ENCODE results near the gene OXSR1. TPM values are rescaled to one million over a fixed set of nuclear protein-coding genes. Genes with fewer than 3 reads are reported as not detected.

OXSR1 gene
- total and polyA plus RNA-seq, 2 experiments from 2014 or later, result 16.0 to 41.1 TPM

GRCh38 chr3:38121451-38121831 lies 43.9 kb upstream of the OXSR1 start:
- no peak for ATAC-seq
- no peak overlapping the region for H3K4me3 Mint-ChIP-seq
- no peaks in the 10 kb centered on the region for H3K4me1 Mint-ChIP-seq
- TF ChIP-seq NANOG (IDR thresholded peaks at IDR 0.05; ENCODE audit: borderline replicate concordance) (no peak), EZH2phosphoT487 (IDR thresholded peaks at IDR 0.05; ENCODE audit: unreplicated experiment) (no peak), ETS1 (IDR thresholded peaks at IDR 0.05) (no peak), EZH2 (IDR thresholded peaks at IDR 0.05; ENCODE audit: low read depth, unreplicated experiment) (no peak), ZNF331 (CRISPR knock-in tag; IDR thresholded peaks at IDR 0.05; ENCODE audit: low read depth) (no peak)
- TF ChIP-seq, protein P1, sequence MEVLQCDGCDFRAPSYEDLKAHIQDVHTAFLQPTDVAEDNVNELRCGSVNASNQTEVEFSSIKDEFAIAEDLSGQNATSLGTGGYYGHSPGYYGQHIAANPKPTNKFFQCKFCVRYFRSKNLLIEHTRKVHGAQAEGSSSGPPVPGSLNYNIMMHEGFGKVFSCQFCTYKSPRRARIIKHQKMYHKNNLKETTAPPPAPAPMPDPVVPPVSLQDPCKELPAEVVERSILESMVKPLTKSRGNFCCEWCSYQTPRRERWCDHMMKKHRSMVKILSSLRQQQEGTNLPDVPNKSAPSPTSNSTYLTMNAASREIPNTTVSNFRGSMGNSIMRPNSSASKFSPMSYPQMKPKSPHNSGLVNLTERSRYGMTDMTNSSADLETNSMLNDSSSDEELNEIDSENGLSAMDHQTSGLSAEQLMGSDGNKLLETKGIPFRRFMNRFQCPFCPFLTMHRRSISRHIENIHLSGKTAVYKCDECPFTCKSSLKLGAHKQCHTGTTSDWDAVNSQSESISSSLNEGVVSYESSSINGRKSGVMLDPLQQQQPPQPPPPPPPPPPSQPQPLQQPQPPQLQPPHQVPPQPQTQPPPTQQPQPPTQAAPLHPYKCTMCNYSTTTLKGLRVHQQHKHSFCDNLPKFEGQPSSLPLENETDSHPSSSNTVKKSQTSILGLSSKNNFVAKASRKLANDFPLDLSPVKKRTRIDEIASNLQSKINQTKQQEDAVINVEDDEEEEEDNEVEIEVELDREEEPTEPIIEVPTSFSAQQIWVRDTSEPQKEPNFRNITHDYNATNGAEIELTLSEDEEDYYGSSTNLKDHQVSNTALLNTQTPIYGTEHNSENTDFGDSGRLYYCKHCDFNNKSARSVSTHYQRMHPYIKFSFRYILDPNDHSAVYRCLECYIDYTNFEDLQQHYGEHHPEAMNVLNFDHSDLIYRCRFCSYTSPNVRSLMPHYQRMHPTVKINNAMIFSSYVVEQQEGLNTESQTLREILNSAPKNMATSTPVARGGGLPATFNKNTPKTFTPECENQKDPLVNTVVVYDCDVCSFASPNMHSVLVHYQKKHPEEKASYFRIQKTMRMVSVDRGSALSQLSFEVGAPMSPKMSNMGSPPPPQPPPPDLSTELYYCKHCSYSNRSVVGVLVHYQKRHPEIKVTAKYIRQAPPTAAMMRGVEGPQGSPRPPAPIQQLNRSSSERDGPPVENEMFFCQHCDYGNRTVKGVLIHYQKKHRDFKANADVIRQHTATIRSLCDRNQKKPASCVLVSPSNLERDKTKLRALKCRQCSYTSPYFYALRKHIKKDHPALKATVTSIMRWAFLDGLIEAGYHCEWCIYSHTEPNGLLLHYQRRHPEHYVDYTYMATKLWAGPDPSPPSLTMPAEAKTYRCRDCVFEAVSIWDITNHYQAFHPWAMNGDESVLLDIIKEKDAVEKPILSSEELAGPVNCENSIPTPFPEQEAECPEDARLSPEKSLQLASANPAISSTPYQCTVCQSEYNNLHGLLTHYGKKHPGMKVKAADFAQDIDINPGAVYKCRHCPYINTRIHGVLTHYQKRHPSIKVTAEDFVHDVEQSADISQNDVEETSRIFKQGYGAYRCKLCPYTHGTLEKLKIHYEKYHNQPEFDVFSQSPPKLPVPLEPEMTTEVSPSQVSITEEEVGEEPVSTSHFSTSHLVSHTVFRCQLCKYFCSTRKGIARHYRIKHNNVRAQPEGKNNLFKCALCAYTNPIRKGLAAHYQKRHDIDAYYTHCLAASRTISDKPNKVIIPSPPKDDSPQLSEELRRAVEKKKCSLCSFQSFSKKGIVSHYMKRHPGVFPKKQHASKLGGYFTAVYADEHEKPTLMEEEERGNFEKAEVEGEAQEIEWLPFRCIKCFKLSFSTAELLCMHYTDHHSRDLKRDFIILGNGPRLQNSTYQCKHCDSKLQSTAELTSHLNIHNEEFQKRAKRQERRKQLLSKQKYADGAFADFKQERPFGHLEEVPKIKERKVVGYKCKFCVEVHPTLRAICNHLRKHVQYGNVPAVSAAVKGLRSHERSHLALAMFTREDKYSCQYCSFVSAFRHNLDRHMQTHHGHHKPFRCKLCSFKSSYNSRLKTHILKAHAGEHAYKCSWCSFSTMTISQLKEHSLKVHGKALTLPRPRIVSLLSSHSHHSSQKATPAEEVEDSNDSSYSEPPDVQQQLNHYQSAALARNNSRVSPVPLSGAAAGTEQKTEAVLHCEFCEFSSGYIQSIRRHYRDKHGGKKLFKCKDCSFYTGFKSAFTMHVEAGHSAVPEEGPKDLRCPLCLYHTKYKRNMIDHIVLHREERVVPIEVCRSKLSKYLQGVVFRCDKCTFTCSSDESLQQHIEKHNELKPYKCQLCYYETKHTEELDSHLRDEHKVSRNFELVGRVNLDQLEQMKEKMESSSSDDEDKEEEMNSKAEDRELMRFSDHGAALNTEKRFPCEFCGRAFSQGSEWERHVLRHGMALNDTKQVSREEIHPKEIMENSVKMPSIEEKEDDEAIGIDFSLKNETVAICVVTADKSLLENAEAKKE (CRISPR knock-in tag; IDR thresholded peaks at IDR 0.05), result no peak
- Histone ChIP-seq H3K9me2 (ENCODE audit: insufficient read depth) (no peaks in the 10 kb centered on the region), H3K36me3 (ENCODE audit: insufficient read depth) (peaks cover 9% of the 10 kb centered on the region), H3K79me2 (replicated peaks; ENCODE audit: insufficient read depth) (no peaks in the 10 kb centered on the region), H3K27me3 (ENCODE audit: insufficient read depth) (no peaks in the 10 kb centered on the region), H3K4me3 (no peak overlapping the region), H3F3A (replicated peaks; ENCODE audit: low read depth) (no peaks in the 10 kb centered on the region), H4K20me1 (replicated peaks; ENCODE audit: insufficient read depth) (no peaks in the 10 kb centered on the region; the same call in 1 of the 2 replicates), H3K4me2 (no peak overlapping the region), H3K27ac (ENCODE audit: low read depth) (no peak overlapping the region), H2AFZ (no peak overlapping the region), H3K4me1 (ENCODE audit: insufficient read depth) (no peaks in the 10 kb centered on the region)
- H3K9me3 Mint-ChIP-seq, result no peaks in the 10 kb centered on the region; the same call in 2 of the 3 replicates
- H3K36me3 Mint-ChIP-seq (ENCODE audit: low read depth), result peaks cover 40% of the 10 kb centered on the region
- H3K27ac Mint-ChIP-seq, result no peak overlapping the region
- no peak for DNase-seq (ENCODE audit: low spot score)
- peaks cover 10% of the 10 kb centered on the region for H3K27me3 Mint-ChIP-seq (ENCODE audit: insufficient read depth, low read depth, poor library complexity)
